Measurements from ENCODE around the gene PLPP1.

Gene PLPP1

GRCh38 chr5:55497712-55498111, 37.1 kb downstream of the PLPP1 start:
- no peak for DNase-seq (ENCODE audit: low read depth)
- no peak for TF ChIP-seq CTCF (conservative IDR thresholded peaks at IDR 0.05; ENCODE audit: control insufficient read depth, insufficient read depth, low read depth, low read length)
- no peak overlapping the region for H3K4me3 ChIP-seq (ENCODE audit: control insufficient read depth, low read depth, low read length)

- DNase-seq (ENCODE audit: low read depth), result no peak
- TF ChIP-seq CTCF (conservative IDR thresholded peaks at IDR 0.05; ENCODE audit: control insufficient read depth, insufficient read depth, low read depth, low read length), result no peak
- H3K4me3 ChIP-seq (ENCODE audit: control insufficient read depth, low read depth, low read length), result no peak overlapping the region
These were observed 39.5 kb downstream of the PLPP1 start for GRCh38 chr5:55495216-55495615.

- H3K4me3 ChIP-seq (ENCODE audit: control insufficient read depth, low read depth, low read length), result no peak overlapping the region
- TF ChIP-seq CTCF (conservative IDR thresholded peaks at IDR 0.05; ENCODE audit: control insufficient read depth, insufficient read depth, low read depth, low read length), result no peak
- no peak for DNase-seq (ENCODE audit: low read depth)
These were observed 42.3 kb downstream of the PLPP1 start for GRCh38 chr5:55492449-55492848.

GRCh38 chr5:55485073-55485472, 49.7 kb downstream of the PLPP1 start:
- H3K4me3 ChIP-seq (ENCODE audit: control insufficient read depth, low read depth, low read length), result no peak overlapping the region
- no peak for TF ChIP-seq CTCF (conservative IDR thresholded peaks at IDR 0.05; ENCODE audit: control insufficient read depth, insufficient read depth, low read depth, low read length)
- no peak for DNase-seq (ENCODE audit: low read depth)

- DNase-seq (ENCODE audit: low read depth), result no peak
- H3K4me3 ChIP-seq (ENCODE audit: control insufficient read depth, low read depth, low read length), result no peak overlapping the region
- TF ChIP-seq CTCF (conservative IDR thresholded peaks at IDR 0.05; ENCODE audit: control insufficient read depth, insufficient read depth, low read depth, low read length), result no peak
These were observed 50.2 kb downstream of the PLPP1 start for GRCh38 chr5:55484531-55484930.

GRCh38 chr5:55483885-55484284, 50.9 kb downstream of the PLPP1 start:
- TF ChIP-seq CTCF (conservative IDR thresholded peaks at IDR 0.05; ENCODE audit: control insufficient read depth, insufficient read depth, low read depth, low read length), result no peak
- no peak for DNase-seq (ENCODE audit: low read depth)
- no peak overlapping the region for H3K4me3 ChIP-seq (ENCODE audit: control insufficient read depth, low read depth, low read length)

GRCh38 chr5:55481293-55481855, 53.4 kb downstream of the PLPP1 start:
- H3K4me3 ChIP-seq (ENCODE audit: control insufficient read depth, low read depth, low read length), result no peak overlapping the region
- no peak for TF ChIP-seq CTCF (conservative IDR thresholded peaks at IDR 0.05; ENCODE audit: control insufficient read depth, insufficient read depth, low read depth, low read length)
- peak; percentile 5 for DNase-seq (ENCODE audit: low read depth)

Data from fibroblast of mammary gland (primary cell).